Large intestine (tissue), 3 donors: ENCODE measurements around the gene WIZ. TPM values are rescaled to one million over a fixed set of nuclear protein-coding genes. Genes with fewer than 3 reads are reported as not detected.

Experiments used
- DNase-seq, 2 donors: peaks; one replicate each; pipeline versions ENCODE4 v3.0.0 to v3.0.0-alpha.2; 2013
- H3K27ac ChIP-seq: one replicate; pipeline ENCODE4 v1.5.1; 2013; ENCODE audit warnings: low read length
- H3K27me3 ChIP-seq: 2 replicates; pipeline ENCODE4 v1.6.1; 2013; ENCODE audit warnings: low read length; ENCODE audit not compliant: control insufficient read depth, insufficient read depth
- H3K36me3 ChIP-seq: 2 replicates; pipeline ENCODE4 v1.6.1; 2013; ENCODE audit warnings: low read length; ENCODE audit not compliant: control insufficient read depth, insufficient read depth
- H3K4me1 ChIP-seq: one replicate; pipeline ENCODE4 v1.6.1; 2013; ENCODE audit warnings: low read length; ENCODE audit not compliant: control insufficient read depth, insufficient read depth
- H3K4me3 ChIP-seq: one replicate; pipeline ENCODE4 v1.5.1; 2013; ENCODE audit warnings: low read length
- H3K9me3 ChIP-seq: one replicate; pipeline ENCODE4 v1.6.1; 2013; ENCODE audit warnings: mild to moderate bottlenecking, low read depth, low read length, moderate library complexity; ENCODE audit not compliant: control insufficient read depth
- WGBS: methylation state at CpG from one replicate; pipeline ENCODE4 v1.1.5; 2013; ENCODE audit warnings: low lambda C conversion rate; ENCODE audit not compliant: insufficient coverage; 5-methylcytosine and 5-hydroxymethylcytosine counted together
- polyA plus RNA-seq: library from polyadenylated mRNA; unstranded; fragments of 120-200 nt; gene quantifications from one replicate; pipeline ENCODE4 v1.2.1, GENCODE V29; 2013

The WIZ gene
- polyA plus RNA-seq, 1 donor, result 22.7 TPM

DNA sequence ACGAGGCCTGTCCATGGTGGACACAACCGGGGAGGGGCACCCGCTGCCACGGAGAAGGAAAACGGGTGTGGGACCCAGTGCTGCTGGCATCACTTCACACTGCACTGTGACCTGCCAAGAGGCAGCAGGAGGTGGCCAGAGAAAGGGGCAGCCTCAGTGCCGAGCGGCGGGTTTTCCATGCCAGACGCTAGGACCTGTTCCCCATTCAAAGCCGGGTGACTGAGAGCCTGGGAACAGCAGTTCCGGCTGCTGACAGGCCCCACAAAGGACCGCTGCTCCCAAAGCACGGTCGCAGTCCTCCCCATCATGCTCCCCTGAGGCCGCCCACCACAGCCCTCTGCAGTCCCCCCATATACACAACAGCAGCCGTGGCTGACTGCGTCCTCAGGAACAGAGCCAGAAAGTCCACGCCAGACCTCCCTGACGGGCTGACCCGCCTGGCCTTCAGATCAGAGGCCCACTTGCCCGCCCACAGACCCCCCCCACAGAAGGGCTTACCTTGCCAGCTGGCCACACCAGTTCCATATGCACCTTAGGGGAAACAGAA, 75.6 kb downstream of the WIZ start:
- DNase-seq, result no peak
- H3K4me1 ChIP-seq, result peaks cover 12% of the 10 kb centered on the region
- H3K27ac ChIP-seq, result no peak overlapping the region
- H3K36me3 ChIP-seq, result peaks cover 48% of the 10 kb centered on the region
- no peaks in the 10 kb centered on the region for H3K9me3 ChIP-seq
- H3K4me3 ChIP-seq, result no peak overlapping the region
- no peaks in the 10 kb centered on the region for H3K27me3 ChIP-seq
- WGBS, result no CpG with 5 or more reads among the region's 21 CpGs

DNA sequence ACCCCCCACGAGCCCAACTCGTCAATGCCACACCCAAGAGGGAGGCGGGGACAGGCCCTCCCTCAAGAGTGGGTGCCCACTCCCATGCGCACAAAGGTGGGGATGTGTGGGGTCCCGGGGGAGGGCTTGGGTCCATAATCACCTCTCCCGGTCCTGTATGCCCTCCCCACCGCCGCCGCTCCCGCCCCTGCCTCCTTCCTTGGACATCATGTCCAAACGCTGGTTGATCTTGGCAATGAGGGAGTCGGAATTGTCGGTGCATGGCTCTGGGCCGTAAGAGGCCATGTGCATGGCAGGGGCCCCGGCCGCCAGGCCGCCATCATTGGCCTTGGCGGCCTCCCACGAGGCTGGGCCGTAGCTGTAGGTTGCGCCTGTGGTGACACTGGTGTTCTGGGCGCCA, 76.1 kb downstream of the WIZ start:
- no CpG with 5 or more reads among the region's 22 CpGs for WGBS
- H3K36me3 ChIP-seq, result peaks cover 53% of the 10 kb centered on the region

DNA sequence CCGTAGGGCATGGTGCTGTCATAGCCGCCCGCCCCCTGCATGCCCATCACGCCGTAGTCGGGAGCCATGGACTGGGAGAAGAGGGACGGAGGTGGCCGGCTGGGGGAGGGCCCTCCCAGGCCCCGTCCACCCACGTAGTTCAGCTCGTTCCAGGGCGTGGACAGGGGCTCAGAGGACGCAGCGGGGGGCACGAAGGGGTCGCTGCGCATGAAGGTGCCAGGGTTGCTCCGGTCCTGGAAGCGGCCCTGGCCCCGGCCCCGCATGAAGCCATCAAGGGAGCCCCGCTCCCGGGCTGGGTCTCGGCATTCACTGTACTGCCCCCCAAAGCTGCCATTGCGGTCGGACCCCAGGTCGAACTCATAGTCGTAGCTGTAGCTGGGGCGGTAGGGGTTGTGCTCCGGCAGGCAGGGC, 76.9 kb downstream of the WIZ start:
- Histone ChIP-seq H3K4me1 (peaks cover 12% of the 10 kb centered on the region), H3K4me3 (no peak overlapping the region), H3K36me3 (peaks cover 60% of the 10 kb centered on the region), H3K9me3 (no peaks in the 10 kb centered on the region), H3K27ac (no peak overlapping the region), H3K27me3 (no peaks in the 10 kb centered on the region)
- no peak for DNase-seq
- no CpG with 5 or more reads among the region's 30 CpGs for WGBS

More for the DNA sequence above, 76.1 kb downstream of the WIZ start:
- Histone ChIP-seq H3K4me3 (no peak overlapping the region), H3K4me1 (peaks cover 12% of the 10 kb centered on the region), H3K27ac (no peak overlapping the region), H3K9me3 (no peaks in the 10 kb centered on the region), H3K27me3 (no peaks in the 10 kb centered on the region)
- no peak for DNase-seq

DNA sequence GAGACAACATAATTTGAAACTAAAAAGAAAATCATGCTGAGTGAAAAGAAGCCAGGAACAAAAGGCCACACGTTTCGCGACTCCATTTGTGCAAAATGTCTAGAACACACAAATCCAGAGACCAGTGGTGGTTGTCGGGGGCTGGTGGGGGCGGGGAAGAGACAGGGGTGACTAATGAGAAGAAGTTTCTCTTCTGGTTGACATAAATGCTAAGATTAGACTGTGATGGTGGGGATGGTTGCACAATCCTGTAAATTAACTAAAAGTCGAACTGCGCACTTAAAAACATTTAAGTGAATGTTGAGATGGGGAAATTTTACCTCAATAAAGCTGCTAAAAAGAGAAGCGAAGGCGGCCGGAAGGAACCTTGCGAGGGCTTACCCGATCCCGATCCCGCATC, 77.3 kb downstream of the WIZ start:
- Histone ChIP-seq H3K27ac (no peak overlapping the region), H3K4me3 (no peak overlapping the region), H3K36me3 (peaks cover 65% of the 10 kb centered on the region), H3K4me1 (peaks cover 8% of the 10 kb centered on the region), H3K27me3 (no peaks in the 10 kb centered on the region), H3K9me3 (no peaks in the 10 kb centered on the region)
- 100% methylated on average over 3 of the region's 14 CpGs for WGBS
- no peak for DNase-seq

DNA sequence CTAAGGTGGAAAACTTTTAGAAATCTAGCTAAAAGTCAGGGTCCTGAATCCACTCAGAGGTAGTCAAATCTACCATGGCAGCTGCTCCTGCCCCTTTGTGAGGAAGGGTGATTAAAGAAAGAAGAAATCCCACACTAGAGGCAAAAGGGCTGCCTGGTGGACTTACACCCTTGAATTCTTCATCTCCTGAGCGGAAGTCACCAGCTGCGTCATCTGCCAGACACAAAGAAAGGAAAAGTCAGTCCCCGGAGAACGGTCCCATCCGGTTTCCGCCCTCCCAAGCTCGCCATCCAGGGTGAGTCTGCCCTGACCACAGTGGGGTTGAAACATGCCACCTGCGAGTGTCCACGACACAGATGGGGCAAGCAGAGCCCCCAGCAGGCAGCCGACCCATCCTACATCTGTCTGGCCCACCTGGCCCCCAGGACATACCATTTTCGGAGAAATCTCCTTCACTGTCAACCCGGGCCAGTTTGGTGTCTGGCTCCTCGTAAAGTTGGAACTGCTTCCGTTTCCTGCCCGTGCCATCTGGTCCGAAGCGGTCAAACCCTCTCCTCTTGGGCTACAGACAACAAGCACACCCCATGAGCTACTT, 77.9 kb downstream of the WIZ start:
- DNase-seq, result no peak
- Histone ChIP-seq H3K9me3 (no peaks in the 10 kb centered on the region), H3K4me3 (no peak overlapping the region), H3K27ac (no peak overlapping the region), H3K27me3 (no peaks in the 10 kb centered on the region), H3K4me1 (peaks cover 3% of the 10 kb centered on the region), H3K36me3 (peaks cover 70% of the 10 kb centered on the region)
- WGBS, result no CpG with 5 or more reads among the region's 17 CpGs

DNA sequence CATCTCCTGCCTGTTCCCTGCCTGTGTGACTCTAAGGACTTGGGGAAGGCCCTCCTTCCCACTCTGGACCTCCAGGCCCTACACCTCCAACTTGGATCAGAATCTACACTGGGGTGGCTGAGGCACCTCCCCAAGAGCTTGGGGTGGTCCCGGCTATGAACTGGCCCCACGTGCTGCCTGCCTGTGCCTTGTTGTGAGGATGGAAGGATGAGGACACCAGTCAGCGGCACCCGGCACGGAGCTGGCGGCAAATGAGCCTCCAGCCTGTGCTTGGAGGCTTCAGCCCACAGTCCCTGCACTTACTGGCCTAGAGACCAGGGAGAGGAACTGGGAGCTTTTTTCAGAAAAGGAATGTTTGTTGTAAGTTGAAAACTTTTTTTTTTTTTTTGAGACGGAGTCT, 78.6 kb downstream of the WIZ start:
- Histone ChIP-seq H3K4me3 (no peak overlapping the region), H3K9me3 (no peaks in the 10 kb centered on the region), H3K27ac (no peak overlapping the region), H3K27me3 (no peaks in the 10 kb centered on the region), H3K36me3 (peaks cover 72% of the 10 kb centered on the region), H3K4me1 (no peaks in the 10 kb centered on the region)
- no peak for DNase-seq
- no CpG with 5 or more reads among the region's 7 CpGs for WGBS

Other genes with a start within 250 kb of the WIZ start
- 9.5 TPM for gene NOTCH3, start 249.0 kb downstream of the WIZ start, polyA plus RNA-seq
- gene EPHX3, start 217.5 kb downstream of the WIZ start, polyA plus RNA-seq, result 0.69 TPM
- 39.1 TPM for gene BRD4, start 117.4 kb downstream of the WIZ start, polyA plus RNA-seq
- gene AKAP8, start 70.2 kb downstream of the WIZ start, polyA plus RNA-seq, result 28.1 TPM
- 74.7 TPM for gene AKAP8L, start 31.0 kb downstream of the WIZ start, polyA plus RNA-seq
- 2.8 TPM for gene RASAL3, start 14.6 kb upstream of the WIZ start, polyA plus RNA-seq
- not detected for gene PGLYRP2, start 29.5 kb upstream of the WIZ start, polyA plus RNA-seq
- gene CYP4F22, start 58.6 kb upstream of the WIZ start, polyA plus RNA-seq, result 0.04 TPM
- gene CYP4F8, start 165.3 kb upstream of the WIZ start, polyA plus RNA-seq, result not detected
- gene CYP4F3, start 190.9 kb upstream of the WIZ start, polyA plus RNA-seq, result 6.1 TPM
- 102 TPM for gene CYP4F12, start 223.1 kb upstream of the WIZ start, polyA plus RNA-seq